NCI-H1105 (cell line): ENCODE measurements around the gene PAQR8.
"Not testable (repeated sequence)": the region's sequence is repeated elsewhere in the genome, so short reads cannot be mapped to it uniquely, and the experiment has no call there.

Source experiments
- DNase-seq: peaks from one replicate; lab custom pipeline; 2025; lab: John Stamatoyannopoulos, UW

The PAQR8 gene

DNA sequence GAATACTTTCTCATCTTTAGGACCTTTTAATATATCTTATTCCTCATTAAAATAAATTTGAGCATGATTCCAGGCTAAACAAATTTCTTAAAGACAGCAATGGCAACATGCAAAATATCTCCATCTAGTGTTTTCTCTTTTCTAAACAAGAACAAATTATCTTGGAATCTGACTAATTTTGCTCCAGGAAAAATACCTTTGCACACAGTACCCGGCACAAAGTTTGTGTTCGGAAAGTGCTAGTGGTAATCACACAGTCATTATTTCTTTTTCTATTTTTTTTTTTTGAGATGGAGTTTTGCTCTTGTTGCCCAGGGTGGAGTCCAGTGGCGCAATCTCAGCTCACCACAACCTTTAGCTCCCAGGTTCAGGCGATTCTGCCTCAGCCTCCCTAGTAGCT lies 50.0 kb downstream of the PAQR8 start:
- no peak for DNase-seq

DNA sequence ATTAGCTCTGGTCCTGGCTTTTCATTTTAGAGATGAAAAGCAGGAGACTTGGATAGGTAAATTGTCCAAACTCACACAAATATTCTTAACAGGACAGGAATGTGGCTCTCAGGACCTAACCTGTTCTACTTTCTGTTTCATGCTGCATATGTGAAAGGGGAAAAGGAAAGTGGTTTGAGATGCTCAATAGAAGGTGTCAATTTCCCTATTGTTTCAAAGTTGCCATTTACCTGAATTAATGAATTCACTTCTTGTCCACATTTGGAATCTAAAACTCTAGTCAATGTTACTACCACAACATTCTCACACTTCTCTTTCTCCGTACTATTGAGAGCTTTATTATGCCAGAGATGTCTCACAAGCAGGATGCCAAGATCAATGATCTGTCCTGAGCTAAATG lies 53.4 kb downstream of the PAQR8 start:
- no peak for DNase-seq

- no peak for DNase-seq
Observed at GRCh38 chr6:52415917-52416628, 54.1 kb downstream of the PAQR8 start.

GRCh38 chr6:52416629-52417151 lies 54.7 kb downstream of the PAQR8 start:
- DNase-seq: peak; percentile 71

DNA sequence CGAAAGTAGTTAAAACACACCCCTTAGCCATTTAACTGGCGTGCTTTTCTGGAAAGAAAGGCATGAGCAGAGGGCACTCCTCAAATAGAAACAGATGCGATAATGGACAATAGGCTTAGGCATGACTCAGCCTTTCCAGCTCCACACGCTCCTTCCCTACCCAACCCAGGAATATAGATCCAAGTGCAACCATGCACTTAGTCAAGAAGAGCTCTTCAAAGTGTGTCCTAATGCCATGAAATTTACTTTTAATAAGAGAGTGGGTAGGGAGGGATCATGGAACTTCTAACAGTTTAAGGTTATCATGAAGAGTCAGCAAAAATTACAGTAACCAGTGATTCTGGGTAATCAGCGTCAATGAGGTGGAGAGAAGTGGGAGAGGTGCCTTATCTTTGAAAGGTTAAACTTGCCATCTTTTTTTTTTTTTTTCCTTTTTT lies 55.7 kb downstream of the PAQR8 start:
- DNase-seq: no peak

- no peak for DNase-seq
Observed at GRCh38 chr6:52418606-52419005, 56.7 kb downstream of the PAQR8 start.

GRCh38 chr6:52419809-52420667 lies 58.1 kb downstream of the PAQR8 start, which contains the start of gene EFHC1:
Gene EFHC1 (plus strand): TSS chr6:52420342. CDS start chr6:52420411, 69 bp downstream.
- peak; percentile 99 for DNase-seq

GRCh38 chr6:52420668-52421358 lies 58.9 kb downstream of the PAQR8 start:
- peak; percentile 84 for DNase-seq

- no peak for DNase-seq
Observed at GRCh38 chr6:52422156-52422555, 60.2 kb downstream of the PAQR8 start.

GRCh38 chr6:52423448-52423847 lies 61.5 kb downstream of the PAQR8 start:
- no peak for DNase-seq

DNA sequence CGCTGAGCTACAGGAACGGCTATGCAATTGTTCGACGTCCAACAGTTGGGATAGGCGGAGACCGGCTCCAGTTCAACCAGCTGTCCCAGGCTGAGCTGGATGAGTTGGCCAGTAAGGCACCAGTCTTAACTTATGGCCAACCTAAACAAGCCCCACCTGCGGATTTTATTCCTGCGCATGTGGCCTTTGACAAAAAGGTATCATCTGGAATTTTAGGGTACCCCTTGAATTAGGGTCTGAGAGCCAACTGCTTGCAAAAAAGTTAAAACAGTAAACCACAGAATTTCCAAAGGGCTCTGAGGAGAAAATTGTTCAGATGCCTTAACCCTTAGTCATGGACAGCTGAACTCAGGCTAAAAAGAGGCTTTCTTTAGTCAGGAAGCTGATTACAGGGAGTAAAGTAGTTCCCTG lies 62.0 kb downstream of the PAQR8 start:
- DNase-seq: no peak

DNA sequence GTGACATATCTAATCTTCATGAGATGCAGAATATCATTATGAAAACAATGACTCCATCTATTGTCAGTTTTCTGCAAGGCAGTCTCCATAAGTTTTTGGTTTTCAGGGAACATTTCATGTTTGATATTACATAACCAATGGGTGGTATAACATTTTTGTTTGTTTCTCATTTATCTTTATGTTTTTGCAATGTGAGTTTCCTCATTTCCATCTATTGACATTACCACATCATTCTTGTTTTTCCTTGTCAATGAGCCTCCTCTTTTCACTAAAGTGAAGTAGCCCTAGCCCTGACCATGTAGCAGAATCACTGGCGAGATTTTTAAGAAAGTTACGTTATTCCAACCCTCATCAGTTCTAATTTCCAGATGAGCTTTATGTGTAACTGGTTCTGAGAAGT lies 62.6 kb downstream of the PAQR8 start:
- no peak for DNase-seq

DNA sequence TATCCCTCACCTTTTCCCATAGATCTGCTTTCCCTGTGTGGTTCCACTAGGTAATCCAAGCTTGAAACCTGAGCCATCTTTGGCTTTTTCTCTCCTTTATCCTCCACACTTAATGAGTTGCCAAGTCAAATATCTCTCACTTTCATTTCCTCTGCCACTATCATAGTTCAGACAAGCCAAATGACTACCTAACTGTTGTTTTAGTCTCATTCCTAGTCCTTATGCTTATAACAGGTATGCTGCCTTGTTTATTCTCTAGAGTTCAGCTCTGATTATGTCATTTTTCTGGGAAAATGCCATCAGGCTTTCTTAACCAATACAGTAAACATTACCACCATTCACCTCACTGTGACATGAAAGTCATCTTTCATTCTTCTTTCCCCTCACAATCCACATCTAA lies 64.7 kb downstream of the PAQR8 start:
- DNase-seq: no peak

- DNase-seq: not testable (repeated sequence)
Observed at GRCh38 chr6:52433294-52433693, 71.3 kb downstream of the PAQR8 start.

DNA sequence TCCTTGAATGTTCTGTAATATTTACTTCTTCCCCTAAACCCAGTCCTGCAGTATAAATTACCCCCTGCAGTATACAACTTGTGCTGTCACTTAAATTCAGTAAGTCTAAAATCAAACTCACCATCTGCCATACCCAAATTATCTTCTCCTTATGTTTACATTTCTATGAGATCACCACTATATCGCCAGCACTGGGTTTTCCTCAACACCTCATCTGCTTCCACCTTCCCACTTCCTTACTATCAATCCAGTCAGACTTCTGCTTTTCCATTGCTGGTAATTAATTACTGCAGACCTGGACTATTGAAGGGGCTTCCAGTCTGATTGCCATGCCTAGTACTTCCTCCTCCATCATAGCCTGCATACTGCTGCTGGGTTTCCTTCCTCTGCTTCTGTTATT lies 73.4 kb downstream of the PAQR8 start:
- no peak for DNase-seq

DNA sequence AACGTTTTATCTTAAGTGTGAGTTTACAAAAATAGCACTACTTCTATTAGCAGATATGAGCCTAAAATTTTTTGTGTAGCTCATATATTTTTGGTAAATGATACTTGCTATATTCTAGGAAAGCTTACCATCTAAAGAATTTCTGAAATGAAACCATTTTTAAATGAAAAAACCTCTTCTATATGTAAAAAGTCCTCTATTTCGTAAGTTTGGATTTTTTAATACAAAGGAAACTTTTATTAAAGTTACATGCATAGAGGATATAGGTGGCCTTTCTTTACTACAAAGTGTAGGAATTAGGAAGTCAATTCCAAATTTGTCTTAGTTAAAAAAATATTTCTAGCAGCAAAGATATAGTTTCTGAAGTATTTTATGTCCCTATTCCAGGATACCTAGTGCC lies 77.0 kb downstream of the PAQR8 start:
- no peak for DNase-seq

GRCh38 chr6:52454556-52454955 lies 92.6 kb downstream of the PAQR8 start:
- no peak for DNase-seq

DNA sequence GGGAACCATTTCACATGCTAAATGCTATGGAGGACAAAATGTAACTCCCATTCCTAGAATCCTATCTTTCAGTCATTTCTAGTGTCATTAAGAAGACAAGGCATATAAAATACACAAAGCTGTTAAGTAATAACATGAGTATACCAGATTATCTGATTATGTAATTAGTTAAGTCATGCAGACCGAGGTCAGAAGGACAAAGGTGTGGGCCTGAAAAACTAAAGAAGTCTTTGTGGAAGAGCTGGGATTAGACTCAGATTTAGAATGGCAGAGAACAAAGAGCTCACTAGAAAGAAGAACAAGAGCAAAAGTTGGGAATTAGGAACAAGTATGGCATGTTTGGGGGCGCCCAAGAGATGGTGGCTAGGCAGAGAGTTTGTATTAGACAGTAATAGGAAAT lies 95.1 kb downstream of the PAQR8 start:
- DNase-seq: no peak
